ENCODE measurements around the gene TRIM10. TPM values are rescaled to one million over a fixed set of nuclear protein-coding genes. Genes with fewer than 3 reads are reported as not detected.
"Not testable (repeated sequence)": the region's sequence is repeated elsewhere in the genome, so short reads cannot be mapped to it uniquely, and the experiment has no call there.

Gene TRIM10
- total RNA-seq, 1 donor from 2014 or later = not detected

DNA sequence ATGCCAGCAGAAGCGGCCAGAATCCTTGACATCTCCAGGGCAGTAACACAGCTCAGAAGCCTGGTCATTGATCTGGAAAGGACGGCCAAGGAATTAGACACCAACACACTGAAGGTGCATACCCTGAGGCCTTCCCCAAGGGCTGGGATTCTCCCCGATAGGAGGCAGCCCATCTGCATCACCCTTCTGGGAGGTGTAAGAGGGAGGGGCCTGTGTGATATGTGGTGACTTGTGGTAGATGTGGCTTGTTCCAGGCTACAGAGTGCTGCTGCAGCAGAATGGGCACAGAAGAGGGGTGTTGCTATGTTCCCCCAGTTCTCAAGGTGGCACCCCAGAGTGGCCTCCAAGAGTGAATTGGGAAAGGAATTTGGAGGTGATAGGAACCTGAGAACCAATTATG is 13.9 kb downstream of the TRIM10 start:
- Histone ChIP-seq H3K9me3 (replicated peaks) (no peaks in the 10 kb centered on the region), H3K27ac (replicated peaks) (no peak overlapping the region), H3K27me3 (ENCODE audit: low read depth) (peaks cover 74% of the 10 kb centered on the region), H3K4me1 (no peaks in the 10 kb centered on the region), H3K4me3 (no peak overlapping the region), H3K36me3 (no peaks in the 10 kb centered on the region)
- no peak for DNase-seq
- intact Hi-C loops (cut with micrococcal nuclease) = no loop called here
- TF ChIP-seq, protein P1, sequence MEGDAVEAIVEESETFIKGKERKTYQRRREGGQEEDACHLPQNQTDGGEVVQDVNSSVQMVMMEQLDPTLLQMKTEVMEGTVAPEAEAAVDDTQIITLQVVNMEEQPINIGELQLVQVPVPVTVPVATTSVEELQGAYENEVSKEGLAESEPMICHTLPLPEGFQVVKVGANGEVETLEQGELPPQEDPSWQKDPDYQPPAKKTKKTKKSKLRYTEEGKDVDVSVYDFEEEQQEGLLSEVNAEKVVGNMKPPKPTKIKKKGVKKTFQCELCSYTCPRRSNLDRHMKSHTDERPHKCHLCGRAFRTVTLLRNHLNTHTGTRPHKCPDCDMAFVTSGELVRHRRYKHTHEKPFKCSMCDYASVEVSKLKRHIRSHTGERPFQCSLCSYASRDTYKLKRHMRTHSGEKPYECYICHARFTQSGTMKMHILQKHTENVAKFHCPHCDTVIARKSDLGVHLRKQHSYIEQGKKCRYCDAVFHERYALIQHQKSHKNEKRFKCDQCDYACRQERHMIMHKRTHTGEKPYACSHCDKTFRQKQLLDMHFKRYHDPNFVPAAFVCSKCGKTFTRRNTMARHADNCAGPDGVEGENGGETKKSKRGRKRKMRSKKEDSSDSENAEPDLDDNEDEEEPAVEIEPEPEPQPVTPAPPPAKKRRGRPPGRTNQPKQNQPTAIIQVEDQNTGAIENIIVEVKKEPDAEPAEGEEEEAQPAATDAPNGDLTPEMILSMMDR (IDR thresholded peaks at IDR 0.05; ENCODE audit: borderline replicate concordance) = no peak

DNA sequence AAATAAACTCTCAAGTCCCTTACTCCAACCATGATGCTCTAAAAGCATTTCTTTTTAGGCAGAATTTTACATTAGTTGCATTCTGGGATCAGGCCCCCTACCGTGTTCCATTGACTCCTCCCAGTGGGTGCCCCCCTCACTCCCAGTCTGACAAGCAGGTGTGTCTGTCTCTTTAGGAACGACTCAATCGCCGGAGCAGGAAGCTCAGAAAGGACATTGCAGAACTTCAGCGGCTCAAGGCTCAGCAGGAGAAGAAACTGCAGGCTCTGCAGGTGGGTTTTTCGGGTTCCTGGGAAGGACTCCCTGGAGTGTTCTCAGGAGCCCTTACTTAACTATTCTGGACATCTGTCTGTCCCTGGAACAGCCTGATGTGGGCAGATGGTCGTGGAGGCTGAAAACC is 15.2 kb downstream of the TRIM10 start:
- peaks cover 85% of the 10 kb centered on the region for H3K27me3 ChIP-seq (ENCODE audit: low read depth)
- H3K36me3 ChIP-seq = no peaks in the 10 kb centered on the region
- intact Hi-C loops (cut with micrococcal nuclease) = no loop called here
- no peaks in the 10 kb centered on the region for H3K4me1 ChIP-seq
- TF ChIP-seq, protein P1 (IDR thresholded peaks at IDR 0.05; ENCODE audit: borderline replicate concordance) = no peak
- H3K9me3 ChIP-seq (replicated peaks) = no peaks in the 10 kb centered on the region
- DNase-seq = no peak
- no peak overlapping the region for H3K4me3 ChIP-seq
- H3K27ac ChIP-seq (replicated peaks) = no peak overlapping the region

DNA sequence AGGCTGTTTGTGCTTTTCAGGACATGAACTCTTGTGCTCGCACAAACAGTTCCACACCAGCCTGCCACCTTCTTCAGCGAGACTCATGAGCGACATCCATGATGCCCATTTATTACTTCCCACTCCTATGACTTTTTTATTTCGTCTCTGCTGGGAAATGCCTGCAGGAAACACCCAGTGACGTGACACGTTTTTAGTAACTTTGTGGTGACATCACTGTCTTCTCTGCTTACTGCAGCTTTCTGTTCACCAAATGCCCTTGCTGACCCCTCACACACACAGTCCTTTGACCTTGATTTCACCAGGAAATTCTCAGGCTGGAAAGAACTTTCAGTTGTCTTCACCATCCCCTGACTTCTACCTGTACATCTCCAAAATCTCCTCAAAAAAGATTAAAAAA is 16.2 kb downstream of the TRIM10 start:
- Histone ChIP-seq H3K4me3 (no peak overlapping the region), H3K4me1 (no peaks in the 10 kb centered on the region), H3K9me3 (replicated peaks) (no peaks in the 10 kb centered on the region), H3K27me3 (ENCODE audit: low read depth) (peaks cover 87% of the 10 kb centered on the region), H3K27ac (replicated peaks) (no peak overlapping the region), H3K36me3 (no peaks in the 10 kb centered on the region)
- intact Hi-C loops (cut with micrococcal nuclease) = no loop called here
- TF ChIP-seq, protein P1 (IDR thresholded peaks at IDR 0.05; ENCODE audit: borderline replicate concordance) = no peak
- no peak for DNase-seq

DNA sequence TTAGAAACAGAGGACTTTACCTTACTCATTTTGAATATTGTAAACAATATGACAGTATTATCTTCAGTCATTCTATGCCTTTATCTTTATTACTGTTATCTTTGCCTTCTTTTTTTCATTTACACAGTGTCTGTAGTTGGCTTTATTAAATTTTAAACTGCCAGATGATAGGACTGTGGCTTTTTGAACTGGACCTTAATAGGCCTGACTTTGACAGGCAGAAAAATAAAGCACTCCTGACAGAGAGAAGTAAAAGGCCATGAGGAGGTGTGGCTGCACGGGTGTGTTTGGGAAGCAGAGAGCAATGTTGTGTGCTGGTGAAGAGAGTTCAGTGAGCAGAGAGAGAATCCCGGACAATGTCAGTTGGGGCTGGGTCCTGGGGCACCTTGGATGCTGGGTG is 17.2 kb downstream of the TRIM10 start:
- DNase-seq = no peak
- Histone ChIP-seq H3K4me3 (no peak overlapping the region), H3K4me1 (no peaks in the 10 kb centered on the region), H3K36me3 (no peaks in the 10 kb centered on the region), H3K9me3 (replicated peaks) (no peaks in the 10 kb centered on the region), H3K27me3 (ENCODE audit: low read depth) (peaks cover 90% of the 10 kb centered on the region), H3K27ac (replicated peaks) (no peak overlapping the region)
- TF ChIP-seq, protein P1 (IDR thresholded peaks at IDR 0.05; ENCODE audit: borderline replicate concordance) = no peak
- intact Hi-C loops (cut with micrococcal nuclease) = no loop called here

DNA sequence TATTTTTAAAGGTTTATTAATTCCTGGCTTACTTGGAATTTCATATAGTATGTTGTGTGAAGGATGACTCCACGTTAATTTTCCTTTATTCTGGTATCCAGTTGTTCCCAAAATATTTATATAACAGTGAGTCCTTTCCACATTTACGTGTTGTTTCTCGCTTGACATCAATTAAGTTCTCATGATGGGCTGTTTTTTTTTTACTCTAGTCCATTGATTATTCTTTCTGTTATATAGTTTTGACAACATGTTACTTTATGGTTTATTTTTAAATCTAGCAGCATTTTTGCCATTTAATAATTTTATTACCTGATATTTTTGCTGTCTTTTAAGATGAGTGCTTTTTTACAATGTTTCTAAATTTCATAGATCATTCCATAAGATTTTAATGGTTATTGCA is 18.3 kb downstream of the TRIM10 start:
- no peak overlapping the region for H3K27ac ChIP-seq (replicated peaks)
- TF ChIP-seq, protein P1 (IDR thresholded peaks at IDR 0.05; ENCODE audit: borderline replicate concordance) = no peak
- H3K4me1 ChIP-seq = no peaks in the 10 kb centered on the region
- no peaks in the 10 kb centered on the region for H3K9me3 ChIP-seq (replicated peaks)
- H3K4me3 ChIP-seq = no peak overlapping the region
- intact Hi-C loops (cut with micrococcal nuclease) = no loop called here
- no peak for DNase-seq
- no peaks in the 10 kb centered on the region for H3K36me3 ChIP-seq
- peaks cover 91% of the 10 kb centered on the region for H3K27me3 ChIP-seq (ENCODE audit: low read depth)

DNA sequence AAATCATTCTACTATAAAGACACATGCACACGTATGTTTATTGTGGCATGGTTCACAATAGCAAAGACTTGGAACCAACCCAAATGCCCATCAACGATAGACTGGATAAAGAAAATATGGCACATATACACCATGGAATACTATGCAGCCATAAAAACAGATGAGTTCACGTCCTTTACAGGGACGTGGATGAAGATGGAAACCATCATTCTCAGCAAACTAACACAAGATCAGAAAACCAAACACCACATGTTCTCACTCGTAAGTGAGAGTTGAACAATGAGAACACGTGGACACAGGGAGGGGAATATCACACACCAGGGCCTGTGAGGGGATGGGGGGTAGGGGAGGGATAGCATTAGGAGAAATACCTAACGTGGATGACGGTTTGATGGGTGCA is 20.8 kb downstream of the TRIM10 start:
- H3K9me3 ChIP-seq (replicated peaks); H3K36me3 ChIP-seq; H3K4me3 ChIP-seq; intact Hi-C loops (cut with micrococcal nuclease); DNase-seq; H3K4me1 ChIP-seq; H3K27ac ChIP-seq (replicated peaks): not testable (repeated sequence)
- H3K27me3 ChIP-seq (ENCODE audit: low read depth) = peaks cover 91% of the 10 kb centered on the region

All from left ventricle myocardium inferior (tissue), 1 donor.